Endodermal cell (in vitro differentiated cells): Measurements from ENCODE around the gene CSNK1G2. TPM values are rescaled to one million over a fixed set of nuclear protein-coding genes. Genes with fewer than 3 reads are reported as not detected.

Experiments used
- DNase-seq: peaks from one replicate; pipeline ENCODE4 v3.0.0-alpha.2; 2017
- H3K27ac ChIP-seq: 2 replicates; pipeline ENCODE4 v1.5.1; 2013; ENCODE audit warnings: mild to moderate bottlenecking, low read depth, low read length, moderate library complexity
- H3K27me3 ChIP-seq: 2 replicates; pipeline ENCODE4 v1.6.1; 2013; ENCODE audit warnings: mild to moderate bottlenecking, low read length, moderate library complexity; ENCODE audit not compliant: insufficient read depth, control insufficient read depth, poor library complexity, severe bottlenecking
- H3K36me3 ChIP-seq: 2 replicates; pipeline ENCODE4 v1.7.0; 2013; ENCODE audit warnings: mild to moderate bottlenecking, low read length, moderate library complexity; ENCODE audit not compliant: control insufficient read depth, insufficient read depth
- H3K4me1 ChIP-seq: one replicate; pipeline ENCODE4 v1.7.0; 2013; ENCODE audit warnings: low read length; ENCODE audit not compliant: control insufficient read depth, insufficient read depth
- H3K4me3 ChIP-seq: 2 replicates; pipeline ENCODE4 v1.5.1; 2013; ENCODE audit warnings: mild to moderate bottlenecking, low read length, moderate library complexity
- H3K9ac ChIP-seq: 2 replicates; pipeline ENCODE4 v1.6.1; 2013; ENCODE audit warnings: mild to moderate bottlenecking, low read length, moderate library complexity; ENCODE audit not compliant: poor library complexity, severe bottlenecking; ENCODE audit errors: extremely low read depth
- H3K9me3 ChIP-seq: 2 replicates; pipeline ENCODE4 v1.6.1; 2013; ENCODE audit warnings: mild to moderate bottlenecking, low read length, moderate library complexity; ENCODE audit not compliant: control insufficient read depth
- H3K27ac Mint-ChIP-seq: 2 replicates; pipeline ENCODE4 v1.8.0; 2020; ENCODE audit warnings: mixed read lengths
- H3K27me3 Mint-ChIP-seq: 2 replicates; pipeline ENCODE4 v1.8.0; 2021; ENCODE audit warnings: mild to moderate bottlenecking, mixed read lengths; ENCODE audit not compliant: insufficient read depth
- H3K36me3 Mint-ChIP-seq: 2 replicates; pipeline ENCODE4 v1.8.0; 2020; ENCODE audit warnings: low read depth, mixed read lengths
- H3K4me1 Mint-ChIP-seq: 2 replicates; pipeline ENCODE4 v1.8.0; 2020; ENCODE audit warnings: mixed read lengths
- H3K4me3 Mint-ChIP-seq: 2 replicates; pipeline ENCODE4 v1.8.0; 2020; ENCODE audit warnings: mild to moderate bottlenecking, moderate library complexity, mixed read lengths
- H3K9me3 Mint-ChIP-seq: 2 replicates; pipeline ENCODE4 v1.8.0; 2020; ENCODE audit warnings: mild to moderate bottlenecking, mixed read lengths
- WGBS, 2 experiments: methylation state at CpG; one replicate each; pipeline versions ENCODE4 v1.1.5 to v1.1.7; 2013; ENCODE audit warnings: missing lambda C conversion rate in 2 of 2, mixed read lengths in 1 of 2; ENCODE audit not compliant: insufficient coverage in 1 of 2, insufficient read length in 1 of 2; 5-methylcytosine and 5-hydroxymethylcytosine counted together
- total RNA-seq, 2 donors: library from RNA; stranded (reverse); fragmentation: NEBNext Ultra II Directional in 1 of 2; extraction: Animal tissue kit (Norgen Biotek cat#: 25700) in 1 of 2; gene quantifications; 2 replicates in 1 of 2; 3 replicates in 1 of 2; pipeline ENCODE4 v1.2.1, GENCODE V29; 2021
- TF ChIP-seq, protein P1 (sequence below): fragments of 200-600 bp; sonication (generic); conservative IDR thresholded peaks from 2 replicates; pipeline ENCODE4 v1.5.0; 2021; ENCODE audit warnings: antibody characterized with exemption, mild to moderate bottlenecking

The CSNK1G2 gene
- total RNA-seq, 2 donors from 2014 or later: 111 to 112 TPM

DNA sequence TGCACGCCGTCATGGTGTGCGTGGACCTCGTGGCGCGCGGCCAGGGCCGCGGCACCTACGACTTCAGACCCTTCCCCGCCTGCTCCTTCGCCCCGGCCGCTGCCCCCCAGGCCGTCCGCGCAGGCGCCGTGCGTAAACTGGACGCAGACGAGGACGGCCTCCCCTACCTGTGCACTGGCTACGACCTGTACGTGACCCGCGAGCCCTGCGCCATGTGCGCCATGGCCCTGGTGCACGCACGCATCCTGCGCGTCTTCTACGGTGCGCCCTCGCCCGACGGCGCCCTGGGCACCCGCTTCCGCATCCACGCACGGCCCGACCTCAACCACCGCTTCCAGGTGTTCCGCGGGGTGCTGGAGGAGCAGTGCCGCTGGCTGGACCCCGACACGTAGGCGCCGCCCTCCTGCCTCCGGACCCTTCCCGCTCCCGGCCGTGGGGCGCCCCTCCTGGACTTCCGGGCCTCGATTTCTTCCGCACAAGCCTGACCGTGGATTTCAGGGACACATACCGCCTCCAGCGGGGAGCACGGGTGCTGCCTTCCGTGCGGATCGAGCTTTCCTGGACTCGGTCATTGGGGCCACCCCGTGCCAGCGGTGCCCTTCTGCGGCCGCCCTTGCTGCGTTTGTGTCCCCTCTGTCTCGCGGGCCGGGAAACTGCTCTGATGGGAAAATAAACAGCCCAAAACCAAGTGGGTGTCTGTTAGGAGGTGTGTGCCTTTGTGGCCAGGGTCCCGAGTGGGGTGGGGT lies 28.0 kb upstream of the CSNK1G2 start:
- Mint-ChIP-seq H3K9me3 (no peaks in the 10 kb centered on the region), H3K27ac (no peak overlapping the region), H3K36me3 (peaks cover 30% of the 10 kb centered on the region), H3K4me3 (no peak overlapping the region), H3K27me3 (no peaks in the 10 kb centered on the region), H3K4me1 (no peaks in the 10 kb centered on the region)
- no peaks in the 10 kb centered on the region for H3K4me1 ChIP-seq
- H3K9me3 ChIP-seq: no peaks in the 10 kb centered on the region
- TF ChIP-seq, protein P1, sequence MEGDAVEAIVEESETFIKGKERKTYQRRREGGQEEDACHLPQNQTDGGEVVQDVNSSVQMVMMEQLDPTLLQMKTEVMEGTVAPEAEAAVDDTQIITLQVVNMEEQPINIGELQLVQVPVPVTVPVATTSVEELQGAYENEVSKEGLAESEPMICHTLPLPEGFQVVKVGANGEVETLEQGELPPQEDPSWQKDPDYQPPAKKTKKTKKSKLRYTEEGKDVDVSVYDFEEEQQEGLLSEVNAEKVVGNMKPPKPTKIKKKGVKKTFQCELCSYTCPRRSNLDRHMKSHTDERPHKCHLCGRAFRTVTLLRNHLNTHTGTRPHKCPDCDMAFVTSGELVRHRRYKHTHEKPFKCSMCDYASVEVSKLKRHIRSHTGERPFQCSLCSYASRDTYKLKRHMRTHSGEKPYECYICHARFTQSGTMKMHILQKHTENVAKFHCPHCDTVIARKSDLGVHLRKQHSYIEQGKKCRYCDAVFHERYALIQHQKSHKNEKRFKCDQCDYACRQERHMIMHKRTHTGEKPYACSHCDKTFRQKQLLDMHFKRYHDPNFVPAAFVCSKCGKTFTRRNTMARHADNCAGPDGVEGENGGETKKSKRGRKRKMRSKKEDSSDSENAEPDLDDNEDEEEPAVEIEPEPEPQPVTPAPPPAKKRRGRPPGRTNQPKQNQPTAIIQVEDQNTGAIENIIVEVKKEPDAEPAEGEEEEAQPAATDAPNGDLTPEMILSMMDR: no peak
- H3K27me3 ChIP-seq: no peaks in the 10 kb centered on the region
- no peak for DNase-seq
- H3K4me3 ChIP-seq: no peak overlapping the region
- peaks cover 12% of the 10 kb centered on the region for H3K36me3 ChIP-seq
- no peak overlapping the region for H3K9ac ChIP-seq
- WGBS, 2 experiments: 98% methylated on average over 52 to 77 of the region's 77 CpGs
- no peak overlapping the region for H3K27ac ChIP-seq

DNA sequence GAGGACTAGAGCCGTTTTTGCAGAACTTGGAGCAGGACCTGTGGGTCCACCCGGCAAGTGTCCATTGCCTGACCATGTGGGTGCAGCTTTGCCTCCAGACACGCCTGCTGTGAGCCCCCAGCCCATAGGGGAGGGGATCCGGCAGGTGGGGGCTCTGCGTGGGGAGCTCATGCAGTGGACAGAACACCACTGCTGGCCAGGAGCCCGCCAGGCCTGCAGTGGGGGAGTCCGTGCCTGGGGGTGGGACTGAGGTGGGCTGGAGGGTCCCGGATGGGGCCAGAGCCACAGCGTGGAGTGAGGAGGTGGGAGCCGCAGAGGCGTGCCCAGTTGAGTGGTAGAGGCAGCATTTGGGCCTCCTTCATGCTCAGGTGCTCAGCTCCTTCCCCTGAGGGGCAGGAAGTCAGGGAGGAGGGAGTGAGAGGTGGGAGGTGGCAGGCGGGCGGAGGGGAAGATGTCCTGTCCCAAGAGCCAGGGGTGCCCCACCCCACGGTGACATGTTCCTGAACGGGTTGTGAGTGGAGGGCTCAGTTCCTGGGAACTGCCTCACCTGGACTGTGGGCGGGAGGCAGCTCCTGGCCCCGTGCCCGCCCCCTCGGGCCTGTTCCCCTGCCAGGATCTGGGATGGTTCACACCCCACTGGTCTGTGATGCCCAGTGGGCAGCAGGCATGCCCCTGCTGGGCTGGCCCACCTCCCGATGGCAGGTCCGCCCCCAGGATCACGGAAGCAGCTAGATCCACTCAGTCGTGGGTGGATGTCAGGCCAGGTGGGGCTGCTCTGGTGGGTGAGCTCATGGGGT lies 27.0 kb upstream of the CSNK1G2 start:
- Histone ChIP-seq H3K27me3 (no peaks in the 10 kb centered on the region), H3K4me3 (no peak overlapping the region), H3K36me3 (peaks cover 13% of the 10 kb centered on the region), H3K9ac (no peak overlapping the region), H3K27ac (no peak overlapping the region), H3K4me1 (no peaks in the 10 kb centered on the region), H3K9me3 (no peaks in the 10 kb centered on the region)
- H3K27me3 Mint-ChIP-seq: no peaks in the 10 kb centered on the region
- no peaks in the 10 kb centered on the region for H3K4me1 Mint-ChIP-seq
- 86 to 91% methylated on average over 17 to 23 of the region's 23 CpGs for WGBS, 2 experiments
- H3K4me3 Mint-ChIP-seq: no peak overlapping the region
- H3K27ac Mint-ChIP-seq: no peak overlapping the region
- H3K9me3 Mint-ChIP-seq: no peaks in the 10 kb centered on the region
- DNase-seq: no peak
- H3K36me3 Mint-ChIP-seq: peaks cover 35% of the 10 kb centered on the region
- TF ChIP-seq, protein P1: no peak

- peaks cover 30% of the 10 kb centered on the region for H3K36me3 Mint-ChIP-seq
- no peak overlapping the region for H3K27ac Mint-ChIP-seq
- TF ChIP-seq, protein P1: no peak
- no peaks in the 10 kb centered on the region for H3K4me1 Mint-ChIP-seq
- H3K9me3 Mint-ChIP-seq: no peaks in the 10 kb centered on the region
- Histone ChIP-seq H3K4me3 (no peak overlapping the region), H3K9me3 (no peaks in the 10 kb centered on the region), H3K27me3 (no peaks in the 10 kb centered on the region), H3K27ac (no peak overlapping the region), H3K4me1 (no peaks in the 10 kb centered on the region), H3K36me3 (peaks cover 17% of the 10 kb centered on the region), H3K9ac (no peak overlapping the region)
- DNase-seq: no peak
- no peak overlapping the region for H3K4me3 Mint-ChIP-seq
- WGBS, 2 experiments: 96 to 97% methylated on average over 9 to 23 of the region's 23 CpGs
- no peaks in the 10 kb centered on the region for H3K27me3 Mint-ChIP-seq
These were observed 26.1 kb upstream of the CSNK1G2 start for GRCh38 chr19:1914826-1915341.
